HG03457 (cell line): Measurements from ENCODE around the gene RIN3.

ENCODE experiments used
- ATAC-seq: cut with Tn5 transposase; IDR thresholded peaks from one replicate; pipeline ENCODE4 v1.9.1; 2021; ENCODE audit warnings: moderate number of reproducible peaks; ENCODE audit not compliant: unreplicated experiment

The RIN3 gene

DNA sequence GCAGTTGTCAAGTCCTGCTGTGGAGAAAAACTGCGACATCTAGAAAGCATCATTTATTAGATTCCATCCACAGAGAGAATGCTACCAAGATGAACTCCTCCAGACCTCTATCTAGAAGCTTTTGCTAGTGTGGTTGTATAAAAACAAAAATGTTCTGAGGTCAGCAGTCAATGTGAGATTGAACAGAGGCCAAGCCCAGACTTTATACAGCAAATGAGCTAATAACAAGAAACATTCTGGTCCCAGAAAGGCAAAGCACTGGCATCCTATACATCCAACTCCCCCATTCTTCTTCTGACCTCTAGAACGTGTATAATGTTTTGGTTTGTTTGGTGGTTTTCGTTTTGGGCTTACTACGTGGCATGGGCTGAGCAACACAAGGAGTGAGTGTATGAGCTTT lies 26.7 kb upstream of the RIN3 start:
- ATAC-seq: no peak

DNA sequence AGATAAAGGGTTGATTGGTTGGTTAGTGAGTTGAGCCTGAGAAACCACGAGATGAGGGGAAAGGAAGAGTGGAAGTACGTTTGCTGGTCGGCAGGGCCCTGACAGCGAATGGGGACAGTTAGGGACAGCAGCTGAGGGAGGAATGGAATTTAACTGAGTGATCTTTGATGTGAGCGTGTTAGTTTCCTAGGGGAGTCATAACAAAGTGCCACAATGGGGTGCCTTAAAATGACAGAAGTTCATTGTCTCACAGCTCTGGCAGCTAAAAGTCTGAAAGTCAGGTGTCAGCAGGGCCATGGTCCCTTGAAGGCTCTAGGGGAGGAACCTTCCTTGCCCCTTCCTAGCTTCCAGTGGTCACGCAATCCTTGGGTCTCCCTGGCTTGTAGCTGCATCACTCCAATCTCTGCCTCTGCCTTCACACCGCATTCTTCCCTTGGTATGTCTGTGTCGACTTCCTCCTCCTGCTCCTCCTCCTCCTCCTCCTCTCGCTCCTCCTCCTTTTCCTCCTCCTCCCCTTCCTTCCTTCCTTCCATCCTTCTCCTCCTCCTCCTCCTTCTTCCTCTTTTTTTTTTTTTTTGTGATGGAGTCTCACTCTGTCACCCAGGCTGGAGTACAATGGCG lies 26.0 kb upstream of the RIN3 start:
- ATAC-seq: no peak

DNA sequence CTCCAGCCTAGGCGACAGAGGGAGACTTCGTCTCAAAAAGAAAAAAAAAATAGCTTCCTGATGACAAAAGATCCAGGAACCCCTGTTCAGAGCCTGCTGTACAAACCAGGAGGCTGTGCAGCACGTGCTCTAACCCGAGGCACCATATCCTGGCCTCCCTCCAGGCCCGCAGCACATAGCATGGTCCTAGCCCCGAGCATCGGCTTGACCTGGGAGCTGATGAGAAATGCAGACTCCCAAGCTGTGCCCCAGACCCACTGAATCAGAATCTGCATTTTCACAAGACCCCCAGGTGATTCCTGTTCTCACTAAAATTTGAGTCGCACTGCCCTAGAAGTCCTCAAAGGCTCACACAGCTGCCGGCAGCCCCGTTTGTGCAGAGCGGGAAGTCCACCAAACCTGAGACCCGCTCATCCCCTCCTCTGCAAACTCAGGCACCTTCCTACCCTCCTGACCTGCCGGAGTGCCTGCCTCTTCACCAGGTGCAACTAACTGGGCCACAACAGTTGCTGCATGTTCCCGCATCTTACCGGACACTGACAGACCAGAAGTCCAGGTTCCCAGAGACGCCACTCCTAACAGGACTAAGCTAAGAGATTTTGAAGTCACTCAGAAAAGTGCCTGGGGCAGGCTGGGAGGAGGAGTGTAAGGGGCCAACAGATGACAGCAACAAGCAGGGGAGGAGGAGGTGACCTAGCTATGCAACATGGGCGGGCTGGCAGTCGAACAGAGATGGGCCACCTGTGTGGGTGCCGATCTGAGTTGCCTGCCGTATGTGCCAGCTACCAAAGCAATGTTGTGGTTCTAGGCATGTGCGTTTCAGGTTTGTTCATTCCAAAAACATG lies 24.0 kb upstream of the RIN3 start:
- no peak for ATAC-seq

DNA sequence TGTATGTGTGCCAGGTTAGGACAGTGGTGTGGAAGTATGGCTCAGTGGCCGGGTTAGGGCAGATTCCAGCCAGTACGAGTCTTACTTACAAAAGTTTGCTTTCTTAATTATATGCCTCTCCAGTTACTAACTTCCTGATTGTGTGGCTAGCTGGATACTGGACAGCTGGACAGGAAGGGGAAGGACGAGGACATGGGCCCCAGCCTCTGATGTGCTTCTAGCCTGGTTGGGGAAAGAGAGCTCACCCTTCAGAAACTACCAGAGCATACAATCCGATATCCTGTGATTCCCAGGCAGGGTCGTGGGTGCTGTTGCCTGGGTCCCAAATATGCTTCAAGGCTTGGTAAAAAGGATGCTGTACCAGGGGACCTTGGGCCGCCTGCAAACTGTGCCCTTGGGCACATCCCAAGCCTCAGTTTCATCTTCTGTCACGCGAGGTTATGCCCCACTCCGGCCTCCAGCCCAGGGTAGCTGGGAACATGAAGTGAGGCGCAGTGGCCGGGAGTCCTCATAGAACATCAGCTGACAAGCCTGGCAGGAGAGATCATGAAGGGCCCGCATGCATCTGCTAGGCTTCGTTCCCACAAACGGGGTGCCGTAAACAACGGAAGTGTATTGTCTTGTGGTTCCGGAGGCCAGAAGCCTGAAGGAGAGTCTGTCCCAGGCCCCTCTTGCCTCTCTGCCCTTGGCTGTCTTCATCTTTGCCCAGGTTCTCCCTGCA lies 23.2 kb upstream of the RIN3 start:
- no peak for ATAC-seq

DNA sequence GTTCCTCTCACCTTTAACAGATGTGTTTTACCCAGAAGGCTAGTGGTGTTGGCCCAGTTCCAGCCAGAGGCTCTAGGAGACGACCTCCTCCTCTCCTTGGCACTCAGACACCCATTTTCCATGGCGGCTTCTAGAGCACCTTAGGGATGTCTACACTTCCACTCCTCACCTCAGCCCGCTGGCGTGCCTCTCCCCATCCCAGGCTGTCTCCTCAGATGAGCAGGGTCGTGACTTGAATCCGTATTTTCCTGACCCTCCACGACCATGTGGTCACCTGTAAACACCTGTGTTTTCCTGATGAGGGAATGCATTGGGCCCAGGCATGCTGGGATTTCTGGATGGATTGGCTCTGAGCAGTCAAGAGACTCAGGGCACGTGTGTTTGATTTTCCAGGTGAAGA lies 21.8 kb upstream of the RIN3 start:
- no peak for ATAC-seq

DNA sequence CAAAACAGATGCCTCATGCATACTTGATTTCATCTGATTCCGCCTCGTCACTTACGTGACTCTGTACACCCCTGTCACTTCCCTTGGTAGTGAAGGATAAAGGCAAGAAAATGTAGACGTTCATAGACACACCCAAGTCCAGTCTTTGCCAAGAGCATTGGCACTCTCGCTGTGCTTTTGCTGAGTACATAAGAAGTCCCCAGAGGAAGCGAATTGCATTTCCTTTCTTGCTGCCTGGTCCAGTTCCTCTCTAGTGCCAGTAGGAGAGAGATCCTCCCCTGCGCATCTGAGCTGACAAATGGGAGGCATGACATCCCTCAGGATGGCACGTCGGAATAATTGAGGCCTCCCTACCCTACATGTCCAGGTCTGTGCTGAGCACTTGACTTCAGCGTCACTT lies 21.3 kb upstream of the RIN3 start:
- ATAC-seq: no peak

DNA sequence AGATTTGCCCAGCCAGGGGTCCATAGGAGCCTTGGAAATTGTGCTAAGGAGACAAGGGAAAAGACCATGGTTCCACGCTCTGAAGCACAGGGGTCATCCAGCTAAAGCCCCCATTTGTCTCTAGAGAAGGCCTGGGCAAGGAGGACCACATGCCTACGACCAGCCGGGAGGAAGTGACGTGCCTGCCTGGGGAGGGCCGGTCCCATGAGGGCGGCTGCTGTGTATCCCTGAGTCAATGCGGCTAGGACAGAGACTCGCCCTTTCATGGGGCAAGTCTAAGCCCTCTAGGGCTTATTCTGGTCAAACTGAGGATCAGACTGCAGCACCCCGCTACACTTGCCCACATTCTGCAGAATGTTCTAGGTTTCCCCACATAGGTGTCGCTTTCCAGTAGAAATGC lies 20.6 kb upstream of the RIN3 start:
- ATAC-seq: no peak

DNA sequence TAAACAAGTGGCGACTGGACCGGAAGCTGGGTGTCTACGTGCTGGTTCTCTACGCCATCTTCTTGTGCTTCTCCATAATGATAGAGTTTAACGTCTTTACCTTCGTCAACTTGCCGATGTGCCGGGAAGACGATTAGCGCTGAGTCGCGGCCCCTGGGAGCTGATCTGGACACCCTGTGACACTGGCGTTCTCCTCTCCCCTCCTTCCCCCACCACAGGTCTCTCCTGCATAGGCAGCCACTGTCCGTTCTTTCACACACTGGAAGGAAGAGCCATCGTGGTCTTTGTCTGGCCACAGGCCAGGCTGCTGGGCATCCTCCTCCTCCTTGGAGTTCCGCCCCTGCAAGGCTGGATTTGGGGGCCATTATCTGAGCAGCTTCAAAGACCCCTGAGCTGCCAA lies 20.1 kb upstream of the RIN3 start:
- no peak for ATAC-seq

DNA sequence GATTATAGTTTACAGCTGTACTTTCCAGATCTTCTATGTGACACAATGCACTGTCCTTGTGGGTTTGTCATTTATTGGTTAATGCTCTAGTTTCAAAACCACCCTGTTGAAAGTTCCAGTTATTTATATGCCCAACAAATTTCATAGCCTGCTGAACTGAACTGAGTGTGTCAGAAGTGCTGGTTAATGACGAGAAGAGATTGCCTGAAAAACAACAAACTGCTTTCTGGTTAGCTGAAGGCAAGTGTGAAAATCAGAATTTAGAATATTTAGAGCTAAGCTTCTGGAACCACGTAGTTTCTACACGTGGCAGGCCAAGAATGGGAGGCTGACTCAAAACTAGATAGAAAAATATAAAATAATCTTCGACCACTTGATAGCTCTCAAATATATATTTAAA lies 19.1 kb upstream of the RIN3 start:
- no peak for ATAC-seq

DNA sequence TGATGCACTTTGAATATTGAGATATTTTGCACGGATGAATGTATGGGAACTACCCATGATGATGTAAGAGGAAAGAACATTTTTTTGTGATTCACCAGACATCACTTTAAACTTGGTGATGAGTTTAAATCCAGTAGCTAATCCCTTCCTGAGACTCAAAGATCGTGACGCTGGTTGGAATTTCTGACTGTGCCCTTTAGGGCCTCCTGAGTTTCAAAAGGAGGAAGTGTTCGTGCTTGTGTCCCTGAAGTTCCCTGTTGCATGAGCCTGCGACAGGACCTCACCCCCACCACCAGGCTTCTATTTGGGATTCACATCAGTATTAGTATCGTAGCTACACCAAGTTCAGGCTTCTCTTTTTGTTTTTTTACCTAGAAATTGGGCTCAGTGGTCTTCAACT lies 18.6 kb upstream of the RIN3 start:
- ATAC-seq: no peak

DNA sequence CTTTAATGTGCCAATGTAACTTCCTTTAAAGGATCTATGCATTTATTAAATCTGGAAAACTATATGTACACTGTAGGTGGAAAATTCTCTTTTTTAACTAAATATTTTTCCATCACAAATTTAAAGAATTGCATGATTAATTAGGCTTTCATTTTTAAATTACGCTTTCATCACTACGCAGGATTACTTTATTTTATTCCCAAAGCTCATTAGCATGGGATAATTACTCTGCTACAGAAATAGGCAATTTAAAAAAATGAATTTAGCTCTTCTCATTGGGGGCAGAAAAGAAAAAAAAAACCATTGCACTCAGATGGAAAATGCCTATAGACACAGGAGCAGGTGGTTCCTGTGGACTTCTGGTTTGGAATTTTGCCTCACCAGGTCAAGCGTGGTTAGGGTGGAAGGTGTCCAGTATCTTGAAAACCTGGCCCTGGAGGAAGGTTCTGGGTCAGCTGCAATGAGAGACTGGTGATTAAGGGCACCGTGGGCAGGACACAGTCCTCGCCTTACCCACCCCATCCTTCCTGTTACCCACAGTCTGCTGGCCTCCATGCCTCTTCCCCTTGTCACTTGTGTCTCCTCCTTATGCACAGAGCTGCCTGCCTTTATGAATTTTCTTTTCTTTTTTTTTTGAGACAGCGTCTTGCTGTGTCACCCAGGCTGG lies 17.3 kb upstream of the RIN3 start:
- no peak for ATAC-seq

DNA sequence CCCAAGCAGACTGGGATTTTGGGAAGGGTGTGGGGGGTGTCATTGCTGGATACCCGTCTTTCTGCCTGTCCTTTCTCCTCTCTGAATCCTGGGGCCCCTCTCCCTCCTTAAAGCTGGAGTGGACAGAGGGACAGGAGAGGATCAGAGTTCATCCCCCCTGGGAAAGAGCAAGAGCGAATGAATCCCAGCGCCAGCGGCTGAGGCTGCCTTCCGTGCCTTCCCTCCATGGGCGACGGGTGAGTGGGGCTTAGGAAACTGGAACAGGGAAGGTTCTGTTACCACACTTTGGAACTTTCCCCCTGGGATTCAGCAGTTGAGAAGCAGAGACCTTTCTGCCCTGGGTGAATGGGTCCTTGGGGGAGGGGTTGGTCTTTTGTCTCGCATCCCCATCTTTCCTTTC lies 16.2 kb upstream of the RIN3 start:
- no peak for ATAC-seq

DNA sequence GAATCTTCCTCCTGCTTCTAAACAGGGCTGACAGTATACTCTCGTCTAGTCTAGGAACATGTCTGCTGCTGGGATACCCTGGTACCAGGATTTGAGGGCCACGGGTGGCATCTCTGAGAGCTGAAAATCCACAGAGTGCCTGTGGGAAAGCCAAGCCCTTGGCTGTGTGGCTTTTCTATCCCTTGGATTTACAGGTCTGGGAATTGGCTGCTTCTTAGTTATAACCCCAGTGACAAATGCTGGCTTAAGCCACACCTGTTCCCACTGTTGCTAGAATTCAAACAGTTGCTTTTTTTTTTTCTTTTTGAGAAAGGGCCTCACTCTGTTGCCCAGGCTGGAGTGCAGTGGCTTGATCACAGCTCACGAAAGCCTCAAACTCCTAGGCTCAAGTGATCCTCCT lies 14.3 kb upstream of the RIN3 start:
- no peak for ATAC-seq

DNA sequence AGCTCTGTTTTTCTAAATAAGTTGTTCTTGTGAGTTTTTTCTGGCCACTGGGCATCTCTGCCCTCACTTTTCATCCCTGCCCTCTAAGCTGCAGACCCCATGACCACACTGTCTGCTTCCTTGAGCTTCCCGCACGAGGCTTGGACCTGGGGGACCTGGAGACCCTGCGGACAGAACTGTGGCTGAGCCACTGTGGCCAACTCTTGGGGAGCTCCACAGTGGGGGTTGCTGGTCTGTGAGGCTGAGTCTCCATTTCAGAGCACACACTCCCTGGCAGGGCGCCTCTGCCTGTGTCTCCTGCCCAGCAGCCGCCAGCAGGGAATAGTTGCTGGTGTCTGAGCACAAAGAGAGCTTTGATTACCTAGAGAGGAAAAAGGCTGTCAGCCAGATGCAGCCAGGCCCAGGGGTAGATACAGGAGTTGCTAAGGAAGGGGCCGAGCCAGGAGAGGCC lies 13.1 kb upstream of the RIN3 start:
- no peak for ATAC-seq

DNA sequence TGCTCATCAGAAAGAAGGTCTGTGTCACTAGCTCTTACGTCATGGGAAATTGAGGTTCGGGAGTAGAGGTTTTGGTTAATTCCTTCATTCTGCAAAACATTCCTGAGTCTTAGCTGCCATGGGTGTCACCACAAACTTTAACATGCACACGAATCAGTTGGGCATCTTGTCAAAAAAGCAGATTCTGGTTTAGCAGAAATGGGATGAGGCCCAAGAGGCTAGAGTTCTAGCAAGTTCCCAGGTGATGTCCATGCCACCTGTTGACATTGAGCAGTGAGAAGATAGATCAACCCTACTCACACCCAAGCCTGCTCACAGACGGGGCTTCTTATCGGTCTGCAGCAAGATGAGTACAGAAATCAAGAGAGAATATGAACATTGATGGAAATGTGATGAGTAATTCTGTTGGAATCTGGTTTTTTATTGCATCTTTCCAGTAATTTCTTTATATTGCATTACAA lies 11.7 kb upstream of the RIN3 start:
- ATAC-seq: no peak

DNA sequence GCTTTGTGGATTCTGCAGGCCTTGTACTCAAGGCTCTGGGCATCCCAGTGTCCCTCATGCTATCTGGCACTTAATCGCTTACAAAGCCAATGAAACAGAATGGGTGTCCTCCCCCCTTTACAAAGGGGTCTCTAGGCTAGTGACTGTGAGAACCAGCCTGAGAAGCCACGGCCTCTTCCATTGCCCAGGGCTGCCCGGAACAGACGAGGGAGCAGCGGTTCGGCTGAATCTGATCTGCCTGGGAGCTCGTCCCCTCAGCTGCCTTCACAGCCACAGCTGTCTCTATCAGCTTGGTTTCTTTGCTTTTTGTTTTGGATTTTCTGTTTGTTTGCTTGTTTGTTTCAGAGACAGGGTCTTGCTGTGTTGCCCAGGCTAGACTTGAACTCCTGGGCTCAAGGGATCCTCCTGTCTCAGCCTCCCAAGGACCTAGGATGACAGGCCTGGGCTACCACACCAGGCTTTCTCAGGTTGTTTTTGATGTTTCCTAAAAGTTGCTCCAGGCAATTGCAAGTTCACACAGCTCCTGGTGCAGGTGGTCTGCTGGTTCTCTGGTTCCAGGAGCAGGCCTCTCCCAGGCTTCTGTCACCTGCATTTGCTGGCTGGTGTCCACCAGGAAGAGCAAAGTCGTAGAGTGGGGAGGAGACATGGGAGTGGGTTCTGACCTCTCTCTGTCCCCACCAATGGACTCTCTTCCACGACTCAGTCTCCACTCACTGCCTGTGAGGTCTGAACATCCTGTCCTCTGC lies 10.9 kb upstream of the RIN3 start:
- ATAC-seq: no peak

DNA sequence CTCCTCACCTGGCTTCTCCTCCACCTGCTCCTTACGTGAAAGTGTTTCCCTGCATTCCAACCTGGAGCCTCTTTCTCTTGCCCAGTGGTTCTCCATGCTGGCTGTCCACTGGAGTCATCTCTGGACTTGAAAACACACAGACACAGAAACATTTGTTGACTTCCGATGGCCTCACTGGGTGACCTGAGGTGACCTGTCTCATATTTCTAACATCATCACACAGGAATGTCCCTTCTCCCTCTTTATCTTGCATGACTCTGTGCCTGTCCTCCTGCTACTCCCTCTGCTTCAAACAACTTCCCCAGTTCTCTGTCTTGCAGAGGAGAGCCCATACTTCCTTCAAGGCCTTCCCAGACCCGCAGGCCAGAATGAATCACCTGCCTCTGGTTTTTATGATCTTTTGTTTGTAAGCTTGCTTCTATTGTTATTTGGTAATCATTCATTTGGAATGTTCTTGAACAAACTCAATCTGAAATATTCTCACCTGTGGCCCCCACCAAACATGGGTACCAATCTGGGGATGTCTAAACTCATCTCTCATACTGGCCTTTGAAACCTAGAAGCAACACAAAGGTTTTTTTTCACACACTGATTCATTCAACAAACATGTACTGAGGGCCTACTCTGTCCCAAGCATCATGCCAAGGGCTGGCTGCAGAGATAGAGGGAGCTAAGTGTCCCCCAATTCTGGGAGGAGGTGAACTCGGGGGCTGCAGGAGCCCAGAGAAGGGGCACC lies 9.7 kb upstream of the RIN3 start:
- ATAC-seq: no peak

DNA sequence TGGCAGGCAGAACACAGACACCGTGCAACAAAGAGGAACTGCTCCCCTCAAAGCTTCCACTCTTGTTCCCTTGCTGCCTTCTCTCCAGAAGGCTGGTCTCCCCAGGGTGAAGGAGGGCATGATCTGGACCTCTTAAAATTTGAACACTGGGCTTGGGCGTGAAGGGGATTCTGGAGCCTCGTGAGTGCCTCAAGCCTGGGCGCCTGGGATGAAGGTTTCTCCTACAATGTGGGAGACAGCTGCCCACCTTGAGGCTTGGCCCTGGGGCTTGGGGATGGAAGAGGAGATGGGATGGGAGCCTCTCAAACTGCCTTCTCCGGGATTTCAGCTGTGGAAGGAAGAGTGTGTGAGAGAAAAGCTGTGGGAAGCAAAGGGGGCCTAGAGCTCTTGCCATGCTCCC lies 7.8 kb upstream of the RIN3 start:
- ATAC-seq: no peak

DNA sequence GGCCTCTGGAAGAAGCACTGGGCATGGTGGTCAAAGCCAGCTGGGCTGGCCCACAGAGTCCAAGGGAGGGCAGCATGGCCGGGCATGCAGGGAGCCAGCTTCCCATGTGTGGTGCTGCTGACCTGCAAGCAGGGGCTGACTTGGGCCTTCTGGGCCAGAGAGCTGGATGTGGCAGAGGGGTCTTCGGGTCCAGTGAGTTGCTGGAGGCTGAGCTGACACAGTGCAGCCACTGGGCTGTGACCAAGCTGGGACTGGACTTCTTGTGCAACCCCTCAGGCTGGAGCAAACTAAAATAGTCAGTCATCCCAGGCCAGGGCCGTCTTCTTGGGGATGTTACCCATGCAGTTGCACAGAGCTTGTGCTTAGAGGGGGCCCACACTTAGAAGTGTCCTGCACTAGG lies 7.3 kb upstream of the RIN3 start:
- ATAC-seq: no peak

DNA sequence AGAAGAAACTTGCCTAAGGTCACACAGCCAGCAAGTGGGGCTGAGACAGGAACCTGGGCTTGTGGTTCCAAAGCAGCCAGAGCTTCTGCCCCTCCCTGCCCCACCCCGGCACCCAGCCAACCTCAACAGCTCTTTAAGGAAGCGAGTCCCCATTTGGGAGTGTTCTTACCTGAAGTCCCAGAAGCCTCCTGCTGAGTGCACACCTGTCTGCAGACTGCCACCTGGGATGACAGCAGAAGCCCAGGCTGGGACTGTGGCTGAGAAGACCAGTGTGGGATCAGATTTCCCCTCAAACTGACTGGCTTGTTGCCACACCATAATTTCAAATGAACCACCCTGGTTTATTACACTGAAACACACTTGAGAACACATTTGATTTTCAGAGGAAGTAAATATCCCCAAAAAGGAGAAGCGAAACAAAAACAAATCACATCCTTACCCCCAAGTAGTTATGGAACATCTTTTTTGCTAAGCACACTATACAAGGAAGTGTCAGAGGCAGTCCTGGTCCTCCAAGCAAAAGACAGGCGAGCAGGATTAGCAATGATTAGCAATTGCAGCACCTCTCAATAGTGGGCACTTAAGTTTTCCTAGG lies 6.3 kb upstream of the RIN3 start:
- ATAC-seq: no peak
